HCT116 (cell line): Measurements from ENCODE around the gene FAM168A.

ENCODE experiments used
- CEBPB ChIP-seq: IDR thresholded peaks from 2 replicates; pipeline ENCODE4 v1.6.1; 2012; ENCODE audit warnings: low read depth
- EZH2 ChIP-seq: fragments of 200-600 bp; sonication (generic); IDR thresholded peaks from 2 replicates; pipeline ENCODE4 v1.6.1; 2017; ENCODE audit warnings: antibody characterized with exemption, mixed run types
- EZH2phosphoT487 ChIP-seq: fragments of 200-600 bp; IDR thresholded peaks from 2 replicates; pipeline ENCODE4 v1.6.1; 2018; ENCODE audit warnings: antibody characterized with exemption, borderline replicate concordance
- JUND ChIP-seq: IDR thresholded peaks from 2 replicates; pipeline ENCODE4 v1.6.1; 2012
- POLR2A ChIP-seq: IDR thresholded peaks from 2 replicates; pipeline ENCODE4 v1.7.0; 2011; ENCODE audit warnings: borderline replicate concordance; ENCODE audit not compliant: insufficient read depth, insufficient read length; ENCODE audit errors: extremely low read depth
- POLR2AphosphoS5 ChIP-seq: IDR thresholded peaks from 2 replicates; pipeline ENCODE4 v1.6.1; 2011; ENCODE audit warnings: mild to moderate bottlenecking, low read depth, low read length, moderate library complexity
- RAD21 ChIP-seq: IDR thresholded peaks from 2 replicates; pipeline ENCODE4 v1.6.1; 2012; ENCODE audit warnings: low read depth, mild to moderate bottlenecking
- SRF ChIP-seq: IDR thresholded peaks from 2 replicates; pipeline ENCODE4 v1.6.1; 2012; ENCODE audit warnings: low read depth
- TCF7L2 ChIP-seq: IDR thresholded peaks from 2 replicates; pipeline ENCODE4 v1.7.0; 2011; ENCODE audit warnings: borderline replicate concordance, inconsistent platforms; ENCODE audit not compliant: insufficient read depth, insufficient read length; ENCODE audit errors: extremely low read depth
- YY1 ChIP-seq: IDR thresholded peaks from 2 replicates; pipeline ENCODE4 v1.6.1; 2011; ENCODE audit warnings: low read length, low read depth, moderate library complexity, mild to moderate bottlenecking; ENCODE audit not compliant: insufficient replicate concordance; ENCODE audit errors: extremely low read depth
- ZNF274 ChIP-seq: fragments of 200-500 bp; sonication (Bioruptor generic); IDR thresholded peaks from 2 replicates; pipeline ENCODE4 v1.6.1; 2014; ENCODE audit warnings: mild to moderate bottlenecking, low read depth, low read length, inconsistent platforms
- TF ChIP-seq, protein P1 (sequence below), 3 experiments: fragments of 200-600 bp in 1 of 3; sonication (generic) in 1 of 3; IDR thresholded peaks in 2 of 3; conservative IDR thresholded peaks in 1 of 3; 2 replicates each; pipeline ENCODE4 v1.5.1; 2012 to 2017; ENCODE audit warnings: low read depth in 2 of 3, low read length in 2 of 3, antibody characterized with exemption in 1 of 3, borderline replicate concordance in 1 of 3, control low read depth in 1 of 3, mild to moderate bottlenecking in 1 of 3, mixed read lengths in 1 of 3, mixed run types in 1 of 3, moderate library complexity in 1 of 3; ENCODE audit not compliant: insufficient read depth in 1 of 3
- TF ChIP-seq, protein P2 (sequence below): IDR thresholded peaks from 2 replicates; pipeline ENCODE4 v1.6.1; 2012; ENCODE audit warnings: low read depth
- TF ChIP-seq, protein P3 (sequence below): IDR thresholded peaks from 2 replicates; pipeline ENCODE4 v1.6.1; 2012

DNA sequence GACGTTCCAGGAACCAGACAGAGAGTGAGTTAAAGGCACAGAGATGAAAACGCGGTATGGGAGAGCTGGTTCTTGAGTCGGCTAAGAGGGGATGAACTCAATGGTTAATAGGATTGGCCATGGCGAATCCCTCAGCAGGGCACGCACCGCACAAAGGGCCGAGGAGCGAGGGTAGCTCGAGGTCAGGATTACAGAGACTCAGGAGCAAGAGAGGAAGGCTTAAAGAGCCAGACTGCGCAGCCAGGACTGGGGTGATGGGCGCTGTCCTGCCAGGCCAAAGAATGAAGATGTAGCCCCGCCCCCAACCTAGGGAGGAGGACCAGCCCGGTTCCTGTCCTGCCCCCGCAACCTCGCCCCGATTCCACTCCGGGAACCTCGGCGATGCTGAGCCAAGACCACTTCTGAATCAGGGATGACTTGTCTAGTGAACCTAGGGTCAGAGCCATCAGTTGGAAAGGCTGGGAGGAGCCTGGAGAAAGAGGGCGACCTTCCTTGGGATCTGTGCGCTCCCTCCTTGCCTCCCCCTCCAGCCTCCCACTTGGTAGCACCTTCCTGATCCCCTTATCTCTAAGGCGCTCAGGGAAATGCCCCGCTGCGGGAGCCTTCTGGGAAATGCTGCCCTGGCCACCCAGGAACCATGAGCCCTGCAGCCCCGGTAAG, 48.2 kb upstream of the FAM168A start, which contains the start of gene PLEKHB1:
- TF ChIP-seq CEBPB (no peak), POLR2A (no peak), POLR2AphosphoS5 (no peak), ZNF274 (no peak), EZH2phosphoT487 (no peak), SRF (no peak), JUND (no peak), EZH2 (no peak), YY1 (no peak), RAD21 (no peak), TCF7L2 (no peak)
- TF ChIP-seq, protein P1, sequence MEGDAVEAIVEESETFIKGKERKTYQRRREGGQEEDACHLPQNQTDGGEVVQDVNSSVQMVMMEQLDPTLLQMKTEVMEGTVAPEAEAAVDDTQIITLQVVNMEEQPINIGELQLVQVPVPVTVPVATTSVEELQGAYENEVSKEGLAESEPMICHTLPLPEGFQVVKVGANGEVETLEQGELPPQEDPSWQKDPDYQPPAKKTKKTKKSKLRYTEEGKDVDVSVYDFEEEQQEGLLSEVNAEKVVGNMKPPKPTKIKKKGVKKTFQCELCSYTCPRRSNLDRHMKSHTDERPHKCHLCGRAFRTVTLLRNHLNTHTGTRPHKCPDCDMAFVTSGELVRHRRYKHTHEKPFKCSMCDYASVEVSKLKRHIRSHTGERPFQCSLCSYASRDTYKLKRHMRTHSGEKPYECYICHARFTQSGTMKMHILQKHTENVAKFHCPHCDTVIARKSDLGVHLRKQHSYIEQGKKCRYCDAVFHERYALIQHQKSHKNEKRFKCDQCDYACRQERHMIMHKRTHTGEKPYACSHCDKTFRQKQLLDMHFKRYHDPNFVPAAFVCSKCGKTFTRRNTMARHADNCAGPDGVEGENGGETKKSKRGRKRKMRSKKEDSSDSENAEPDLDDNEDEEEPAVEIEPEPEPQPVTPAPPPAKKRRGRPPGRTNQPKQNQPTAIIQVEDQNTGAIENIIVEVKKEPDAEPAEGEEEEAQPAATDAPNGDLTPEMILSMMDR (IDR thresholded peaks at IDR 0.05 in 2 of 3, conservative IDR thresholded peaks at IDR 0.05 in 1 of 3; ENCODE audit: borderline replicate concordance in 1 of 3, insufficient read depth in 1 of 3, low read depth in 2 of 3, low read length in 2 of 3) = no peak
- TF ChIP-seq, protein P2, sequence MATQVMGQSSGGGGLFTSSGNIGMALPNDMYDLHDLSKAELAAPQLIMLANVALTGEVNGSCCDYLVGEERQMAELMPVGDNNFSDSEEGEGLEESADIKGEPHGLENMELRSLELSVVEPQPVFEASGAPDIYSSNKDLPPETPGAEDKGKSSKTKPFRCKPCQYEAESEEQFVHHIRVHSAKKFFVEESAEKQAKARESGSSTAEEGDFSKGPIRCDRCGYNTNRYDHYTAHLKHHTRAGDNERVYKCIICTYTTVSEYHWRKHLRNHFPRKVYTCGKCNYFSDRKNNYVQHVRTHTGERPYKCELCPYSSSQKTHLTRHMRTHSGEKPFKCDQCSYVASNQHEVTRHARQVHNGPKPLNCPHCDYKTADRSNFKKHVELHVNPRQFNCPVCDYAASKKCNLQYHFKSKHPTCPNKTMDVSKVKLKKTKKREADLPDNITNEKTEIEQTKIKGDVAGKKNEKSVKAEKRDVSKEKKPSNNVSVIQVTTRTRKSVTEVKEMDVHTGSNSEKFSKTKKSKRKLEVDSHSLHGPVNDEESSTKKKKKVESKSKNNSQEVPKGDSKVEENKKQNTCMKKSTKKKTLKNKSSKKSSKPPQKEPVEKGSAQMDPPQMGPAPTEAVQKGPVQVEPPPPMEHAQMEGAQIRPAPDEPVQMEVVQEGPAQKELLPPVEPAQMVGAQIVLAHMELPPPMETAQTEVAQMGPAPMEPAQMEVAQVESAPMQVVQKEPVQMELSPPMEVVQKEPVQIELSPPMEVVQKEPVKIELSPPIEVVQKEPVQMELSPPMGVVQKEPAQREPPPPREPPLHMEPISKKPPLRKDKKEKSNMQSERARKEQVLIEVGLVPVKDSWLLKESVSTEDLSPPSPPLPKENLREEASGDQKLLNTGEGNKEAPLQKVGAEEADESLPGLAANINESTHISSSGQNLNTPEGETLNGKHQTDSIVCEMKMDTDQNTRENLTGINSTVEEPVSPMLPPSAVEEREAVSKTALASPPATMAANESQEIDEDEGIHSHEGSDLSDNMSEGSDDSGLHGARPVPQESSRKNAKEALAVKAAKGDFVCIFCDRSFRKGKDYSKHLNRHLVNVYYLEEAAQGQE = no peak
- TF ChIP-seq, protein P3, sequence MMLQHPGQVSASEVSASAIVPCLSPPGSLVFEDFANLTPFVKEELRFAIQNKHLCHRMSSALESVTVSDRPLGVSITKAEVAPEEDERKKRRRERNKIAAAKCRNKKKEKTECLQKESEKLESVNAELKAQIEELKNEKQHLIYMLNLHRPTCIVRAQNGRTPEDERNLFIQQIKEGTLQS = no peak
